ENCODE results near the gene TMCC2. TPM values are rescaled to one million over a fixed set of nuclear protein-coding genes. Genes with fewer than 3 reads are reported as not detected.
A peak's percentile ranks its signal among the peaks of the same experiment; 100 is the strongest.

Gene TMCC2
- total RNA-seq, 1 donor from 2014 or later = 7.1 TPM

DNA sequence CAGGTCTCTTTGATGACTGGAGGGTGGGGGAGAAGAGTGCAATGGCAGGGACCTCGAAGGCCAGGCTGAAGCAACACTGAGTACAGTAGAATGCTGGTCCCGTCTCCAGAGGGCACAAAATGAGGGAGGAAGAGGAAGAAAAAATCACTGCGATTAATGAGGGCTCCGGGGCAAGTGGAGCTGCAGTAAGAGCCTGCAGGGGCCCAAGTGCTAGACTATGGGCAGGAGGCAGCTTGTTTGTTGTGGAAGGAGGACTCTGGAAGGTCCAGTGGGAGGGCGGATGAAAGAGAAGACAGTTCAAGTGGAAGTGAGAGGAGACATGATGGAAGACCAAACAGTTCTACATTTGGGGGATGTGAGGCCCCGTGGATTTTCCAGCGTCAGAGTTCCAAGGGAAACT lies 17.4 kb downstream of the TMCC2 start:
- Mint-ChIP-seq H3K4me3 (no peak overlapping the region), H3K27ac (no peak overlapping the region), H3K9me3 (no peaks in the 10 kb centered on the region), H3K36me3 (peaks cover 6% of the 10 kb centered on the region), H3K4me1 (peaks cover 30% of the 10 kb centered on the region), H3K27me3 (ENCODE audit: insufficient read depth, low read depth) (peaks cover 5% of the 10 kb centered on the region)
- no peak overlapping the region for H3K27ac ChIP-seq
- H3K79me2 ChIP-seq (ENCODE audit: low read depth) = no peaks in the 10 kb centered on the region
- no peaks in the 10 kb centered on the region for H3K9me3 ChIP-seq (ENCODE audit: low read depth)
- H4K20me1 ChIP-seq (ENCODE audit: low read depth) = peaks cover 6% of the 10 kb centered on the region
- no peaks in the 10 kb centered on the region for H3K36me3 ChIP-seq
- no peak overlapping the region for H3K4me3 ChIP-seq
- H3F3A ChIP-seq (ENCODE audit: low read depth) = peaks cover 8% of the 10 kb centered on the region
- peaks cover 9% of the 10 kb centered on the region for H3K4me1 ChIP-seq
- H3K4me2 ChIP-seq = no peak overlapping the region
- H3K9ac ChIP-seq = no peak overlapping the region
- TF ChIP-seq EZH2 (IDR thresholded peaks at IDR 0.05) (no peak), EZH2phosphoT487 (IDR thresholded peaks at IDR 0.05) (no peak)
- TF ChIP-seq, protein P1, sequence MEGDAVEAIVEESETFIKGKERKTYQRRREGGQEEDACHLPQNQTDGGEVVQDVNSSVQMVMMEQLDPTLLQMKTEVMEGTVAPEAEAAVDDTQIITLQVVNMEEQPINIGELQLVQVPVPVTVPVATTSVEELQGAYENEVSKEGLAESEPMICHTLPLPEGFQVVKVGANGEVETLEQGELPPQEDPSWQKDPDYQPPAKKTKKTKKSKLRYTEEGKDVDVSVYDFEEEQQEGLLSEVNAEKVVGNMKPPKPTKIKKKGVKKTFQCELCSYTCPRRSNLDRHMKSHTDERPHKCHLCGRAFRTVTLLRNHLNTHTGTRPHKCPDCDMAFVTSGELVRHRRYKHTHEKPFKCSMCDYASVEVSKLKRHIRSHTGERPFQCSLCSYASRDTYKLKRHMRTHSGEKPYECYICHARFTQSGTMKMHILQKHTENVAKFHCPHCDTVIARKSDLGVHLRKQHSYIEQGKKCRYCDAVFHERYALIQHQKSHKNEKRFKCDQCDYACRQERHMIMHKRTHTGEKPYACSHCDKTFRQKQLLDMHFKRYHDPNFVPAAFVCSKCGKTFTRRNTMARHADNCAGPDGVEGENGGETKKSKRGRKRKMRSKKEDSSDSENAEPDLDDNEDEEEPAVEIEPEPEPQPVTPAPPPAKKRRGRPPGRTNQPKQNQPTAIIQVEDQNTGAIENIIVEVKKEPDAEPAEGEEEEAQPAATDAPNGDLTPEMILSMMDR (IDR thresholded peaks at IDR 0.05) = no peak
- H3K27me3 ChIP-seq = no peaks in the 10 kb centered on the region
- no peak overlapping the region for H2AFZ ChIP-seq (replicated peaks)
- DNase-seq (ENCODE audit: low spot score) = no peak

DNA sequence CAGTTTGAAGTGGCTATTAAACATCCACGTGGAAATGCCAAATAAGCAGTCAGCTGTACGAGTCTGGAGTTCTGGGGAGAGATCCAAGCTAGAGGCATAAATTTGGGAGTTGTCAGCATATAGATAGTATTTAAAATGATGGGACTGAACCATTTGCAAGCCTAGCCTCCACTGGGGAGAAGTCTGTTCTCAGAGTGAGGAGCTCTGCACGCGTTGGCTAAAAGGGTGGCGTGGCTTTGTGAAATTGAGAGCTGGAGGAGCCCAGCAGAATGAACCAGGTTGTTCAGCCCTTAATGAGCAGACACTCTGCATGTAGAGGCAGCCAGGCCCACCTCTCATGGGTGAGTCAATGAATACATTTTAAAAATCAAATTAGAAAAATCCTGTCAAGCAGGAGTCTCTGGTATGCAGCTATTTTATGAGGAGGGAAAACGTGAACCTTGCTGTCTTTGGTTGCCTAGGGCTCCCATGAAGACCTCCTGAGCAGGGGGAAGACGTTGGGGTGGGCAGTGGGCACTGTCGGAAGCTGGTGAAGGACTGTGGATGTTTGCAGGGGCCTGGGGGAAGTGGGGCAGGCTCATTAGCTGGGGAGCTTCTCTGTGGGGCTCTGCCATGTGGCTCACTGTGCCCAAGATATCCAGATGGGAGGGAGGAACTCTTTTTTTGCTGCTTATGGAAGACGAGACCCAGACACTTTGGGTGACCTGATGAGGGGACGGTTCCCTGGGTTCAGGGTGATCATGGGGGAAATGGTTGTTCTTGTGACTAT lies 18.8 kb downstream of the TMCC2 start:
- H3K4me3 ChIP-seq = no peak overlapping the region
- H4K20me1 ChIP-seq (ENCODE audit: low read depth) = peaks cover 6% of the 10 kb centered on the region
- H3K27me3 ChIP-seq = no peaks in the 10 kb centered on the region
- DNase-seq (ENCODE audit: low spot score) = no peak
- no peak overlapping the region for H3K9ac ChIP-seq
- H3K27me3 Mint-ChIP-seq (ENCODE audit: insufficient read depth, low read depth) = peaks cover 5% of the 10 kb centered on the region
- H3F3A ChIP-seq (ENCODE audit: low read depth) = peaks cover 8% of the 10 kb centered on the region
- H3K9me3 Mint-ChIP-seq = no peaks in the 10 kb centered on the region
- TF ChIP-seq EZH2 (IDR thresholded peaks at IDR 0.05) (no peak), EZH2phosphoT487 (IDR thresholded peaks at IDR 0.05) (no peak)
- TF ChIP-seq, protein P1 (IDR thresholded peaks at IDR 0.05) = no peak
- no peaks in the 10 kb centered on the region for H3K36me3 ChIP-seq
- no peaks in the 10 kb centered on the region for H3K9me3 ChIP-seq (ENCODE audit: low read depth)
- H3K36me3 Mint-ChIP-seq = peaks cover 6% of the 10 kb centered on the region
- no peaks in the 10 kb centered on the region for H3K79me2 ChIP-seq (ENCODE audit: low read depth)
- peaks cover 9% of the 10 kb centered on the region for H3K4me1 ChIP-seq
- H3K27ac Mint-ChIP-seq = peak overlapping the region; percentile 65
- H2AFZ ChIP-seq (replicated peaks) = no peak overlapping the region
- no peak overlapping the region for H3K27ac ChIP-seq
- H3K4me2 ChIP-seq = no peak overlapping the region
- peaks cover 40% of the 10 kb centered on the region for H3K4me1 Mint-ChIP-seq
- H3K4me3 Mint-ChIP-seq = no peak overlapping the region

DNA sequence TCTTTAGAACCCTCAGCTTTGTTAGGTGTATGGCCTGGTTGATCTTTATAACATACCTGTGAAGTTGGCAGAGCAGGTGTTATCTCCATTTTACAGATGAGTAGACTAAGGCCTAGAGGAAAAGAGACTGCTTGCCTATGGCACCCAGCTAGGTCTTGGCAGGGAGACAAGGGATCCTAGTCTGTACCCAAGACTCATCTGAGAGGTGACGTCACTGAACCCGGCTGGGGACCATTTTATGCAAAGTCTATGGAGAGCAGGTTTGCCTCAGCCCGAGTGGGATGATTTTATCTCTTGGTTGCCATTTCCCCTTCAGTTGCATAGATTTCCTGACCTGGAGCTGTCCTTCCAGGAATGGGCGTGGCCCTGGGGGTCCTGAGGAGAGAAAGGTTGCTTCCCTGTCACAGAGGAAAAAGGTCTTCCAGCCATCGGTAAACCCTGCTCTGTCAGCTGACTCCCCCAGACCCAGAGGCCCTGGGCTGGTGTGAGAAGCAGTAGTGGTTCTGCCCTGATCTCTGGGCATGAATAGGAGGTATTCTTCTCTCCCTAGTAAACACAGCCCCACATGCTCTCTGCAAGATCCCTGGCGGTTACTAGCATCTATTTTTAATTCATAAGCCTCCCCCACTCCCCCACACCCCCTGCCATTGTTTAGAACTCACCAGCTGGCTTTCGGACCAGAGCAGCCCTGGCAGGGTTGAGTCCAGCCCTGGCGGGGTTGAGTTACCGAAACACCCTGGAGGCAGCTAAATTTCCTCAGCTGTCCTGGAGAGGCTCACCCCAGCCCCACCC lies 19.6 kb downstream of the TMCC2 start:
- no peak overlapping the region for H3K27ac ChIP-seq
- TF ChIP-seq EZH2 (IDR thresholded peaks at IDR 0.05) = no peak
- TF ChIP-seq, protein P1 (IDR thresholded peaks at IDR 0.05) = no peak
- TF ChIP-seq EZH2phosphoT487 (IDR thresholded peaks at IDR 0.05) = no peak
- H3K36me3 Mint-ChIP-seq = peaks cover 3% of the 10 kb centered on the region
- H3K27me3 ChIP-seq = no peaks in the 10 kb centered on the region
- H3K27ac Mint-ChIP-seq = peak overlapping the region; percentile 65
- peaks cover 9% of the 10 kb centered on the region for H3K4me1 ChIP-seq
- no peaks in the 10 kb centered on the region for H3K9me3 Mint-ChIP-seq
- no peaks in the 10 kb centered on the region for H3K79me2 ChIP-seq (ENCODE audit: low read depth)
- DNase-seq (ENCODE audit: low spot score) = no peak
- H2AFZ ChIP-seq (replicated peaks) = no peak overlapping the region
- H3K9ac ChIP-seq = no peak overlapping the region
- peaks cover 5% of the 10 kb centered on the region for H3K27me3 Mint-ChIP-seq (ENCODE audit: insufficient read depth, low read depth)
- no peak overlapping the region for H3K4me2 ChIP-seq
- no peaks in the 10 kb centered on the region for H3K36me3 ChIP-seq
- peaks cover 8% of the 10 kb centered on the region for H3F3A ChIP-seq (ENCODE audit: low read depth)
- no peak overlapping the region for H3K4me3 Mint-ChIP-seq
- peaks cover 40% of the 10 kb centered on the region for H3K4me1 Mint-ChIP-seq
- peaks cover 6% of the 10 kb centered on the region for H4K20me1 ChIP-seq (ENCODE audit: low read depth)
- H3K4me3 ChIP-seq = no peak overlapping the region
- no peaks in the 10 kb centered on the region for H3K9me3 ChIP-seq (ENCODE audit: low read depth)

Measured in neural progenitor cell (in vitro differentiated cells).